ENCODE data around the gene ELOVL5. TPM values are rescaled to one million over a fixed set of nuclear protein-coding genes. Genes with fewer than 3 reads are reported as not detected.

Gene ELOVL5
- total and polyA plus RNA-seq, 12 donors, result 31.4 to 1,320 (median 161) TPM

GRCh38 chr6:53342217-53342616 is 6.5 kb downstream of the ELOVL5 start:
- H3K9me3 ChIP-seq (replicated peaks in 1 of 3), result no peaks in the 10 kb centered on the region
- WGBS, 4 donors, result 78 to 85% (median 79%) methylated on average over 2 of the region's 2 CpGs

GRCh38 chr6:53340536-53340935 is 8.2 kb downstream of the ELOVL5 start:
- Histone ChIP-seq H3K4me3 (no peak overlapping the region), H3K27ac (peak overlapping the region in 1 of 5 donors; percentile 7), H3K36me3 (replicated peaks in 1 of 2) (no peaks in the 10 kb centered on the region), H3K27me3 (no peaks in the 10 kb centered on the region), H3K9me3 (replicated peaks in 1 of 3) (no peaks in the 10 kb centered on the region), H3K4me1 (replicated peaks in 1 of 2) (peaks cover 7 to 71% of the 10 kb centered on the region in 2 donors)
- DNase-seq, result no peak
- WGBS, 4 donors, result 77 to 88% (median 86%) methylated on average over 2 of the region's 2 CpGs
- intact Hi-C loops (cut with DNase I), result loop anchor here in 1 of 2 donors (10.0 kb wide), 2 partner anchors 144 to 166 kb away; no protein-coding TSS in a partner anchor
- TF ChIP-seq CTCF (IDR thresholded peaks at IDR 0.05), result no peak
- TF ChIP-seq POLR2A (IDR thresholded peaks at IDR 0.05), result no peak

More at GRCh38 chr6:53342217-53342616, 6.5 kb downstream of the ELOVL5 start:
- H3K36me3 ChIP-seq (replicated peaks in 1 of 2), result no peaks in the 10 kb centered on the region
- TF ChIP-seq CTCF (IDR thresholded peaks at IDR 0.05) (no peak), POLR2A (IDR thresholded peaks at IDR 0.05) (no peak)
- H3K4me1 ChIP-seq (replicated peaks in 1 of 2), result peaks cover 11 to 68% of the 10 kb centered on the region in 2 donors
- intact Hi-C loops (cut with DNase I), result loop anchor here in 1 of 2 donors (10.0 kb wide), 2 partner anchors 143 to 167 kb away; no protein-coding TSS in a partner anchor
- no peaks in the 10 kb centered on the region for H3K27me3 ChIP-seq
- H3K27ac ChIP-seq, result peak overlapping the region in 3 of 5 donors; percentile 4 to 25 (median 21)
- no peak for DNase-seq
- H3K4me3 ChIP-seq, result no peak overlapping the region

GRCh38 chr6:53339424-53339823 is 9.3 kb downstream of the ELOVL5 start:
- H3K27me3 ChIP-seq, result no peaks in the 10 kb centered on the region
- H3K4me3 ChIP-seq, result no peak overlapping the region
- no peaks in the 10 kb centered on the region for H3K9me3 ChIP-seq (replicated peaks in 1 of 3)
- H3K36me3 ChIP-seq (replicated peaks in 1 of 2), result no peaks in the 10 kb centered on the region
- no peak overlapping the region for H3K27ac ChIP-seq
- WGBS, 4 donors, result 93 to 100% (median 98%) methylated on average over 2 of the region's 2 CpGs
- DNase-seq, result no peak
- H3K4me1 ChIP-seq (replicated peaks in 1 of 2), result peaks cover 7 to 80% of the 10 kb centered on the region in 2 donors
- TF ChIP-seq CTCF (IDR thresholded peaks at IDR 0.05) (no peak), POLR2A (IDR thresholded peaks at IDR 0.05) (no peak)
- intact Hi-C loops (cut with DNase I), result loop anchor here in 1 of 2 donors (2.0 to 10.0 kb wide), 2 partner anchors 77 to 155 kb away; no protein-coding TSS in a partner anchor

GRCh38 chr6:53338304-53338703 is 10.4 kb downstream of the ELOVL5 start:
- intact Hi-C loops (cut with DNase I), result loop anchor here in 1 of 2 donors (2.0 to 10.0 kb wide), 2 partner anchors 76 to 154 kb away; no protein-coding TSS in a partner anchor
- H3K4me1 ChIP-seq (replicated peaks in 1 of 2), result peaks cover 7 to 83% of the 10 kb centered on the region in 2 donors

More at GRCh38 chr6:53338304-53338703, 10.4 kb downstream of the ELOVL5 start:
- no peak for DNase-seq
- TF ChIP-seq POLR2A (IDR thresholded peaks at IDR 0.05), result no peak
- TF ChIP-seq CTCF (IDR thresholded peaks at IDR 0.05), result no peak
- 88 to 100% (median 91%) methylated on average over 1 of the region's 1 CpG for WGBS, 4 donors
- no peak overlapping the region for H3K27ac ChIP-seq
- no peaks in the 10 kb centered on the region for H3K27me3 ChIP-seq
- H3K36me3 ChIP-seq (replicated peaks in 1 of 2), result no peaks in the 10 kb centered on the region
- no peaks in the 10 kb centered on the region for H3K9me3 ChIP-seq (replicated peaks in 1 of 3)
- no peak overlapping the region for H3K4me3 ChIP-seq

Measured in adrenal gland (tissue), 12 donors.